Panc1 (cell line): ENCODE results near the gene RHOA. TPM values are rescaled to one million over a fixed set of nuclear protein-coding genes. Genes with fewer than 3 reads are reported as not detected.
A peak's percentile ranks its signal among the peaks of the same experiment; 100 is the strongest.

ENCODE experiments used
- ATAC-seq: fragments of 200-7000 bp; cut with Tn5 transposase; 2 replicates; pipeline ENCODE4 v1.9.1; 2020; ENCODE audit warnings: mild to moderate bottlenecking, moderate library complexity
- BruUV-seq: library from RNA; stranded (reverse); fragments of 400-500 nt; replicated peaks from 2 replicates; lab custom pipeline; 2021; lab: Mats Ljungman, UMichigan
- CTCF ChIA-PET: fragments of 300-600 bp; sonication (Branson Sonifier 250); formaldehyde crosslinking; loops from one replicate; lab custom pipeline; 2022; ENCODE audit warnings: antibody characterized with exemption; lab: Charles Lee
- POLR2A ChIA-PET: fragments of 300-600 bp; sonication (Branson Sonifier 250); formaldehyde crosslinking; loops from one replicate; lab custom pipeline; 2022; ENCODE audit warnings: antibody characterized with exemption; lab: Charles Lee
- DNase-seq: peaks from one replicate; pipeline ENCODE4 v3.0.0-alpha.2; 2010; ENCODE audit warnings: low read depth, low spot score
- H3K27ac ChIP-seq: 2 replicates; pipeline ENCODE4 v1.5.1; 2011; ENCODE audit warnings: mild to moderate bottlenecking, low read length, inconsistent platforms
- H3K27me3 ChIP-seq: fragments of 200-500 bp; sonication (Bioruptor generic); 2 replicates; pipeline ENCODE4 v1.6.0; 2014; ENCODE audit warnings: low read length, inconsistent platforms; ENCODE audit not compliant: control insufficient read depth, insufficient read depth
- H3K36me3 ChIP-seq: fragments of 200-500 bp; sonication (Bioruptor generic); 2 replicates; pipeline ENCODE4 v1.5.1; 2014; ENCODE audit warnings: inconsistent platforms, mild to moderate bottlenecking, low read length, moderate library complexity; ENCODE audit not compliant: control insufficient read depth, insufficient read depth
- H3K4me1 ChIP-seq: 2 replicates; pipeline ENCODE4 v1.5.1; 2011; ENCODE audit warnings: inconsistent platforms, mild to moderate bottlenecking, low read length, moderate library complexity; ENCODE audit not compliant: control insufficient read depth, insufficient read depth
- H3K4me3 ChIP-seq, 2 experiments: 2 replicates each; pipeline ENCODE4 v1.5.1; 2011 to 2012; ENCODE audit warnings: low read depth in 2 of 2, low read length in 2 of 2, mild to moderate bottlenecking in 2 of 2, inconsistent platforms in 1 of 2, moderate library complexity in 1 of 2
- H3K9me3 ChIP-seq: fragments of 200-500 bp; sonication (Bioruptor generic); 2 replicates; pipeline ENCODE4 v1.5.1; 2014; ENCODE audit warnings: low read depth, mild to moderate bottlenecking, inconsistent platforms, low read length, moderate library complexity; ENCODE audit not compliant: control insufficient read depth, insufficient read depth
- CTCF ChIP-seq: fragments of 450-650 bp; IDR thresholded peaks from 2 replicates; pipeline ENCODE4 v1.5.1; 2017; ENCODE audit warnings: mild to moderate bottlenecking
- POLR2AphosphoS5 ChIP-seq: IDR thresholded peaks from 2 replicates; pipeline ENCODE4 v1.6.1; 2012; ENCODE audit warnings: mild to moderate bottlenecking, low read depth, low read length, moderate library complexity
- REST ChIP-seq, 2 experiments: IDR thresholded peaks; 2 replicates each; pipeline ENCODE4 v1.6.1; 2011 to 2012; ENCODE audit warnings: low read depth in 2 of 2, control low read depth in 1 of 2, low read length in 1 of 2, mild to moderate bottlenecking in 1 of 2, moderate library complexity in 1 of 2; ENCODE audit not compliant: insufficient read depth in 1 of 2
- SIN3A ChIP-seq: IDR thresholded peaks from 2 replicates; pipeline ENCODE4 v1.6.1; 2012; ENCODE audit warnings: low read depth, mild to moderate bottlenecking, low read length, moderate library complexity, borderline replicate concordance; ENCODE audit not compliant: insufficient read depth
- TCF7L2 ChIP-seq: IDR thresholded peaks from 2 replicates; pipeline ENCODE4 v1.6.1; 2011; ENCODE audit warnings: mild to moderate bottlenecking, low read depth, low read length, inconsistent platforms
- in situ Hi-C: cut with HindIII; loops from 2 replicates; pipeline ENCODE4 v1.10.0; 2016; ENCODE audit warnings: low sequenced_read_pairs, low pct_unique_long_range_greater_than_20kb
- intact Hi-C: fragments of 100-400 bp; cut with micrococcal nuclease; formaldehyde crosslinking; loops from one replicate; pipeline ENCODE4 v1.10.0; 2022; ENCODE audit not compliant: unreplicated experiment
- total RNA-seq: library from RNA; stranded (reverse); gene quantifications from one replicate; pipeline ENCODE4 v1.2.1, GENCODE V29; 2021; ENCODE audit not compliant: unreplicated experiment

RHOA gene
- total RNA-seq, 1 experiment from 2014 or later = 296 TPM

GRCh38 chr3:49387721-49388120, 24.1 kb downstream of the RHOA start:
- Histone ChIP-seq H3K36me3 (no peaks in the 10 kb centered on the region), H3K9me3 (no peaks in the 10 kb centered on the region), H3K27ac (no peak overlapping the region), H3K4me1 (no peaks in the 10 kb centered on the region), H3K4me3 (no peak overlapping the region), H3K27me3 (no peaks in the 10 kb centered on the region)
- DNase-seq (peak; percentile 47), ATAC-seq (peak; percentile 55)
- ChIA-PET CTCF (no interaction called here), POLR2A (no interaction called here)
- in situ Hi-C loops (no loop called here), intact Hi-C loops (no loop called here)
- TF ChIP-seq TCF7L2 (no peak), SIN3A (no peak), CTCF (no peak), POLR2AphosphoS5 (no peak), REST (IDR thresholded peaks at IDR 0.05; ENCODE audit: insufficient read depth in 1 of 2, low read depth in 2 of 2, low read length in 1 of 2) (no peak)
- no TSS peak for BruUV-seq

GRCh38 chr3:49386056-49386756, 25.6 kb downstream of the RHOA start:
- no TSS peak for BruUV-seq
- Histone ChIP-seq H3K36me3 (no peaks in the 10 kb centered on the region), H3K27me3 (no peaks in the 10 kb centered on the region), H3K9me3 (no peaks in the 10 kb centered on the region), H3K4me3 (no peak overlapping the region), H3K4me1 (no peaks in the 10 kb centered on the region), H3K27ac (no peak overlapping the region)
- DNase-seq (no peak), ATAC-seq (no peak)
- intact Hi-C loops (no loop called here), in situ Hi-C loops (no loop called here)
- CTCF ChIA-PET = no interaction called here
- POLR2A ChIA-PET = interaction anchor here (0.6 kb wide), 2 partner anchors 356 to 753 kb away, joined by 3 to 12 read pairs; no protein-coding TSS in a partner anchor
- TF ChIP-seq TCF7L2 (no peak), CTCF (no peak), SIN3A (no peak), POLR2AphosphoS5 (no peak), REST (IDR thresholded peaks at IDR 0.05; ENCODE audit: insufficient read depth in 1 of 2, low read depth in 2 of 2, low read length in 1 of 2) (no peak)
